Heart left ventricle (tissue), 16 donors: ENCODE data around the gene CTSE. TPM values are rescaled to one million over a fixed set of nuclear protein-coding genes. Genes with fewer than 3 reads are reported as not detected.
"Not testable (repeated sequence)": the region's sequence is repeated elsewhere in the genome, so short reads cannot be mapped to it uniquely, and the experiment has no call there.

ENCODE experiments used
- ATAC-seq, 4 donors: fragments of 200-7000 bp; cut with Tn5 transposase; one replicate each; pipeline ENCODE4 v1.9.1; 2020 to 2022; ENCODE audit warnings: moderate library complexity in 4 of 4, mild to moderate bottlenecking in 3 of 4, moderate number of reproducible peaks in 1 of 4
- DNase-seq, 5 donors: peaks; one replicate each; pipeline ENCODE4 v3.0.0-alpha.2; 2020
- H3K27ac ChIP-seq, 12 donors: fragments of 200-600 bp; sonication (generic) in 4 of 12; one replicate each; pipeline versions ENCODE4 v1.5.0 to v1.8.0; 2016 to 2022; ENCODE audit warnings: mild to moderate bottlenecking in 2 of 12
- H3K27me3 ChIP-seq, 9 donors: fragments of 200-600 bp; sonication (generic) in 2 of 9; one replicate each; pipeline versions ENCODE4 v1.5.1 to v1.8.0; 2016 to 2022; ENCODE audit warnings: mild to moderate bottlenecking in 3 of 9
- H3K36me3 ChIP-seq, 9 donors: fragments of 200-600 bp; sonication (generic) in 2 of 9; one replicate each; pipeline versions ENCODE4 v1.5.0 to v1.8.0; 2018 to 2022; ENCODE audit warnings: mild to moderate bottlenecking in 2 of 9
- H3K4me1 ChIP-seq, 12 donors: fragments of 200-600 bp; sonication (generic) in 4 of 12; one replicate each; pipeline versions ENCODE4 v1.5.0 to v1.8.0; 2016 to 2022; ENCODE audit warnings: mild to moderate bottlenecking in 3 of 12
- H3K4me3 ChIP-seq, 12 donors: fragments of 200-600 bp; sonication (generic) in 4 of 12; one replicate each; pipeline versions ENCODE4 v1.5.0 to v1.8.0; 2017 to 2022; ENCODE audit warnings: mild to moderate bottlenecking in 9 of 12, moderate library complexity in 4 of 12
- H3K9me3 ChIP-seq, 12 donors: fragments of 200-600 bp; sonication (generic) in 4 of 12; one replicate each; pipeline versions ENCODE4 v1.5.0 to v1.8.0; 2016 to 2022; ENCODE audit warnings: mild to moderate bottlenecking in 1 of 12
- CTCF ChIP-seq, 12 donors: fragments of 200-600 bp; sonication (generic) in 4 of 12; IDR thresholded peaks; one replicate each; pipeline versions ENCODE4 v1.5.0 to v1.8.0; 2018 to 2022; ENCODE audit warnings: antibody characterized with exemption in 12 of 12, mild to moderate bottlenecking in 5 of 12
- POLR2A ChIP-seq, 2 donors: fragments of 450-650 bp; IDR thresholded peaks; one replicate each; pipeline ENCODE4 v1.6.1; 2017; ENCODE audit warnings: antibody characterized with exemption in 2 of 2, mild to moderate bottlenecking in 2 of 2, moderate library complexity in 2 of 2
- WGBS, 4 donors: extraction: QIAGEN DNeasy Blood & Tissue Kit in 2 of 4; methylation state at CpG; one replicate each; pipeline versions ENCODE4 v1.1.5 to v1.1.7; 2013 to 2018; 5-methylcytosine and 5-hydroxymethylcytosine counted together
- intact Hi-C, 10 donors: fragments of 100-400 bp; cut with DNase I; formaldehyde crosslinking; loops; one replicate each; pipeline versions ENCODE4 v1.11.1 to v1.14.2; 2022
- polyA plus RNA-seq, 2 donors: library from polyadenylated mRNA; stranded (reverse); fragments of 200-250 nt; gene quantifications; one replicate each; pipeline ENCODE4 v1.2.3, GENCODE V29; 2013
- total RNA-seq, 9 donors: library from RNA; depleted of rRNA in 2 of 9; stranded (reverse); fragments of >200 nt in 2 of 9; fragmentation: NEBNext Ultra II Directional in 3 of 9; extraction: Animal tissue kit (Norgen Biotek cat#: 25700) in 3 of 9; gene quantifications; one replicate each; pipeline versions ENCODE4 v1.1.0 to v1.2.4, GENCODE V29; 2016 to 2023
- donor health status: ischemic (EF 13 %, LVEDD 7.1; RV severe dilation, severe dysfunction).
- donor health status: healthy with polysubstance abuse.
- donor health status: DM: no; HTN: yes; CAD: no.
- donor health status: DM: no; HTN: no; CAD: no.
- donor health status: ischemic (EF 25% LVEDD 6.9; RV normal size, moderate dysfunction).
- donor health status: ischemic (EF 25% LVEDD 5.7; RV mildly dilated, moderate dysfunction).
- donor health status: healthy.
- donor health status: DM: yes; HTN: yes; CAD: no.
- donor health status: ischemic (EF 35%, LVEDD 5.7; RV mildly dilated, moderate dysfunction).
- donor health status: nonischemic (EF 11% LVEDD 7.7; RV severe dilation, severe dysfunction).
- donor health status: DM: yes; HTN: yes; CAD: no.
- donor health status: PGD.
- donor health status: ischemic (EF 29% LVEDD 5.4; RV normal size, mild dysfunction).
- donor health status: nonischemic (EF 23%, LVEDD 6.1; RV moderate dilation, normal function).

Gene CTSE
- total and polyA plus RNA-seq, 11 donors: 2.2 TPM; not detected in 10

GRCh38 chr1:206052919-206053610, 29.4 kb upstream of the CTSE start, which contains the start of gene RHEX:
TSS of gene RHEX (plus strand) at chr1:206053173. CDS start at chr1:206097829, 44,656 bp downstream.
- H3K9me3 ChIP-seq, ATAC-seq, H3K36me3 ChIP-seq, H3K4me3 ChIP-seq, intact Hi-C loops, H3K27me3 ChIP-seq, H3K27ac ChIP-seq: not testable (repeated sequence)
- peak in 1 of 5 donors; percentile 61 for DNase-seq
- peaks cover 0 to 25% (median 0%) of the 10 kb centered on the region in 12 donors for H3K4me1 ChIP-seq
- WGBS, 4 donors: 84 to 93% (median 92%) methylated on average over 16 to 17 of the region's 17 CpGs

- H3K9me3 ChIP-seq, intact Hi-C loops, ATAC-seq, H3K4me3 ChIP-seq, H3K36me3 ChIP-seq, H3K27me3 ChIP-seq, H3K27ac ChIP-seq, DNase-seq: not testable (repeated sequence)
- WGBS, 4 donors: 87 to 99% (median 94%) methylated on average over 6 of the region's 8 CpGs
- peaks cover 0 to 25% (median 0%) of the 10 kb centered on the region in 12 donors for H3K4me1 ChIP-seq
Measured at GRCh38 chr1:206052231-206052865, 28.7 kb upstream of the CTSE start.

- H3K9me3 ChIP-seq: no peaks in the 10 kb centered on the region
- no peak for DNase-seq
- peaks cover 0 to 5% (median 0%) of the 10 kb centered on the region in 9 donors for H3K27me3 ChIP-seq
- peak in 1 of 4 donors; percentile 16 for ATAC-seq
- peaks cover 0 to 25% (median 0%) of the 10 kb centered on the region in 12 donors for H3K4me1 ChIP-seq
- intact Hi-C loops: no loop called here
- WGBS, 4 donors: 81 to 87% (median 83%) methylated on average over 6 of the region's 6 CpGs
- H3K27ac ChIP-seq: peak overlapping the region in 1 of 12 donors; percentile 7
- TF ChIP-seq CTCF (IDR thresholded peaks at IDR 0.05) (no peak), POLR2A (IDR thresholded peaks at IDR 0.05) (no peak)
- no peak overlapping the region for H3K4me3 ChIP-seq
- no peaks in the 10 kb centered on the region for H3K36me3 ChIP-seq
Measured at GRCh38 chr1:206050655-206051235, 27.1 kb upstream of the CTSE start.

- H3K27me3 ChIP-seq: peaks cover 0 to 5% (median 0%) of the 10 kb centered on the region in 9 donors
- no peak overlapping the region for H3K4me3 ChIP-seq
- DNase-seq (no peak), ATAC-seq (no peak)
- H3K4me1 ChIP-seq: peaks cover 0 to 25% (median 0%) of the 10 kb centered on the region in 12 donors
- no peak overlapping the region for H3K27ac ChIP-seq
- intact Hi-C loops: no loop called here
- H3K36me3 ChIP-seq: no peaks in the 10 kb centered on the region
- WGBS, 4 donors: 85 to 93% (median 88%) methylated on average over 3 of the region's 3 CpGs
- TF ChIP-seq POLR2A (IDR thresholded peaks at IDR 0.05) (no peak), CTCF (IDR thresholded peaks at IDR 0.05) (no peak)
- H3K9me3 ChIP-seq: no peaks in the 10 kb centered on the region
Measured at GRCh38 chr1:206049919-206050600, 26.4 kb upstream of the CTSE start.

- Histone ChIP-seq H3K27ac (no peak overlapping the region), H3K4me3 (no peak overlapping the region), H3K27me3 (peaks cover 0 to 5% (median 0%) of the 10 kb centered on the region in 9 donors), H3K9me3 (no peaks in the 10 kb centered on the region), H3K4me1 (peaks cover 0 to 25% (median 0%) of the 10 kb centered on the region in 12 donors), H3K36me3 (no peaks in the 10 kb centered on the region)
- ATAC-seq (no peak), DNase-seq (no peak)
- TF ChIP-seq POLR2A (IDR thresholded peaks at IDR 0.05): no peak
- TF ChIP-seq CTCF (IDR thresholded peaks at IDR 0.05): no peak
- intact Hi-C loops: no loop called here
Measured at GRCh38 chr1:206049293-206049692, 25.6 kb upstream of the CTSE start.
